HUES48 (cell line): ENCODE data around the gene GRIK5.

ENCODE experiments used
- H3K27ac ChIP-seq: one replicate; pipeline ENCODE4 v1.7.0; 2013; ENCODE audit warnings: low read depth, low read length, inconsistent platforms
- H3K27me3 ChIP-seq: 2 replicates; pipeline ENCODE4 v1.6.1; 2013; ENCODE audit warnings: mild to moderate bottlenecking, low read length; ENCODE audit not compliant: control insufficient read depth, insufficient read depth
- H3K36me3 ChIP-seq: 2 replicates; pipeline ENCODE4 v1.6.1; 2013; ENCODE audit warnings: low read length; ENCODE audit not compliant: control insufficient read depth, insufficient read depth
- H3K4me1 ChIP-seq: 2 replicates; pipeline ENCODE4 v1.6.1; 2013; ENCODE audit warnings: mild to moderate bottlenecking, low read length; ENCODE audit not compliant: control insufficient read depth, insufficient read depth
- H3K4me3 ChIP-seq: 2 replicates; pipeline ENCODE4 v1.5.1; 2013; ENCODE audit warnings: mild to moderate bottlenecking, low read depth, low read length
- H3K9ac ChIP-seq: 2 replicates; pipeline ENCODE4 v1.6.1; 2013; ENCODE audit warnings: mild to moderate bottlenecking, low read depth, low read length, moderate library complexity
- H3K9me3 ChIP-seq: 2 replicates; pipeline ENCODE4 v1.6.1; 2013; ENCODE audit warnings: low read length; ENCODE audit not compliant: control insufficient read depth, insufficient read depth

Gene GRIK5

GRCh38 chr19:41978470-41978869 is 91.5 kb downstream of the GRIK5 start:
- no peak overlapping the region for H3K4me3 ChIP-seq
- H3K27ac ChIP-seq = no peak overlapping the region
- H3K9me3 ChIP-seq = no peaks in the 10 kb centered on the region
- no peaks in the 10 kb centered on the region for H3K27me3 ChIP-seq
- H3K36me3 ChIP-seq = peaks cover 10% of the 10 kb centered on the region; the same call in 1 of the 2 replicates
- no peaks in the 10 kb centered on the region for H3K4me1 ChIP-seq
- no peak overlapping the region for H3K9ac ChIP-seq

- Histone ChIP-seq H3K9me3 (no peaks in the 10 kb centered on the region), H3K36me3 (peaks cover 10% of the 10 kb centered on the region; the same call in 1 of the 2 replicates), H3K27ac (no peak overlapping the region), H3K4me1 (no peaks in the 10 kb centered on the region), H3K4me3 (no peak overlapping the region), H3K27me3 (no peaks in the 10 kb centered on the region), H3K9ac (no peak overlapping the region)
Measured at GRCh38 chr19:41977916-41978315, 92.1 kb downstream of the GRIK5 start.

GRCh38 chr19:41974652-41975051 is 95.4 kb downstream of the GRIK5 start:
- Histone ChIP-seq H3K27me3 (no peaks in the 10 kb centered on the region), H3K27ac (no peak overlapping the region), H3K9ac (no peak overlapping the region), H3K9me3 (no peaks in the 10 kb centered on the region), H3K36me3 (peaks cover 13% of the 10 kb centered on the region), H3K4me3 (no peak overlapping the region), H3K4me1 (no peaks in the 10 kb centered on the region)

GRCh38 chr19:41971363-41971762 is 98.6 kb downstream of the GRIK5 start:
- H3K9me3 ChIP-seq = no peaks in the 10 kb centered on the region
- peaks cover 13% of the 10 kb centered on the region for H3K36me3 ChIP-seq
- no peaks in the 10 kb centered on the region for H3K27me3 ChIP-seq
- H3K4me3 ChIP-seq = no peak overlapping the region
- H3K4me1 ChIP-seq = no peaks in the 10 kb centered on the region
- H3K9ac ChIP-seq = no peak overlapping the region
- no peak overlapping the region for H3K27ac ChIP-seq

- H3K9ac ChIP-seq = no peak overlapping the region
- H3K4me1 ChIP-seq = no peaks in the 10 kb centered on the region
- H3K36me3 ChIP-seq = peaks cover 7% of the 10 kb centered on the region; the same call in 1 of the 2 replicates
- no peaks in the 10 kb centered on the region for H3K9me3 ChIP-seq
- H3K27ac ChIP-seq = no peak overlapping the region
- no peaks in the 10 kb centered on the region for H3K27me3 ChIP-seq
- no peak overlapping the region for H3K4me3 ChIP-seq
Measured at GRCh38 chr19:41969772-41970458, 100.1 kb downstream of the GRIK5 start.

GRCh38 chr19:41968751-41969595 is 101.0 kb downstream of the GRIK5 start:
- Histone ChIP-seq H3K36me3 (peaks cover 7% of the 10 kb centered on the region; the same call in 1 of the 2 replicates), H3K9me3 (no peaks in the 10 kb centered on the region), H3K27ac (no peak overlapping the region), H3K9ac (no peak overlapping the region), H3K4me3 (no peak overlapping the region), H3K4me1 (no peaks in the 10 kb centered on the region), H3K27me3 (no peaks in the 10 kb centered on the region)

GRCh38 chr19:41967054-41967783 is 102.8 kb downstream of the GRIK5 start:
- H3K4me3 ChIP-seq = no peak overlapping the region
- H3K27me3 ChIP-seq = no peaks in the 10 kb centered on the region
- H3K4me1 ChIP-seq = no peaks in the 10 kb centered on the region
- H3K27ac ChIP-seq = no peak overlapping the region
- H3K9me3 ChIP-seq = no peaks in the 10 kb centered on the region
- no peak overlapping the region for H3K9ac ChIP-seq
- peaks cover 7% of the 10 kb centered on the region; the same call in 1 of the 2 replicates for H3K36me3 ChIP-seq

GRCh38 chr19:41965106-41965505 is 104.9 kb downstream of the GRIK5 start:
- H3K9me3 ChIP-seq = no peaks in the 10 kb centered on the region
- H3K36me3 ChIP-seq = peaks cover 5% of the 10 kb centered on the region; the same call in 1 of the 2 replicates
- H3K9ac ChIP-seq = no peak overlapping the region
- no peak overlapping the region for H3K4me3 ChIP-seq
- no peaks in the 10 kb centered on the region for H3K4me1 ChIP-seq
- no peaks in the 10 kb centered on the region for H3K27me3 ChIP-seq
- no peak overlapping the region for H3K27ac ChIP-seq

- peaks cover 14% of the 10 kb centered on the region for H3K36me3 ChIP-seq
- H3K4me1 ChIP-seq = peaks cover 5% of the 10 kb centered on the region
- H3K4me3 ChIP-seq = no peak overlapping the region
- H3K9ac ChIP-seq = no peak overlapping the region
- no peak overlapping the region for H3K27ac ChIP-seq
- no peaks in the 10 kb centered on the region for H3K9me3 ChIP-seq
- H3K27me3 ChIP-seq = no peaks in the 10 kb centered on the region
Measured at GRCh38 chr19:41960973-41961372, 109.0 kb downstream of the GRIK5 start.

- peaks cover 15% of the 10 kb centered on the region for H3K36me3 ChIP-seq
- peaks cover 5% of the 10 kb centered on the region for H3K4me1 ChIP-seq
- H3K4me3 ChIP-seq = peak within 1 kb of the TSS; percentile 81
- peak within 1 kb of the TSS; percentile 74 for H3K27ac ChIP-seq
- no peaks in the 10 kb centered on the region for H3K27me3 ChIP-seq
- no peaks in the 10 kb centered on the region for H3K9me3 ChIP-seq
- H3K9ac ChIP-seq = peak within 1 kb of the TSS; percentile 55; the same call in 1 of the 2 replicates
Measured at GRCh38 chr19:41959056-41960053, 110.7 kb downstream of the GRIK5 start, which contains the start of gene RABAC1. RABAC1 (minus strand) TSS chr19:41959321; CDS start chr19:41959292, 29 bp downstream.
